ENCODE data around the gene SLC35E1.
A peak's percentile ranks its signal among the peaks of the same experiment; 100 is the strongest.

Gene SLC35E1

GRCh38 chr19:16613841-16614240 lies 41.6 kb upstream of the SLC35E1 start:
- no peaks in the 10 kb centered on the region for H3K36me3 ChIP-seq (ENCODE audit: insufficient read depth, low read length)
- no peaks in the 10 kb centered on the region for H3K9me3 ChIP-seq (ENCODE audit: insufficient read depth, low read length, severe bottlenecking)
- peaks cover 86% of the 10 kb centered on the region for H4K20me1 ChIP-seq (ENCODE audit: insufficient read depth, low read length)
- no peak overlapping the region for H2AFZ ChIP-seq (ENCODE audit: low read depth, low read length)
- no peak overlapping the region for H3K4me3 ChIP-seq (ENCODE audit: low read depth in 1 of 2, low read length in 2 of 2)
- no peak for TF ChIP-seq EZH2 (IDR thresholded peaks at IDR 0.05; ENCODE audit: borderline replicate concordance, low read depth, low read length, severe bottlenecking)
- TF ChIP-seq CTCF (IDR thresholded peaks at IDR 0.05; ENCODE audit: borderline replicate concordance, extremely low read depth, low read length, poor library complexity, severe bottlenecking): no peak
- no peak overlapping the region for H3K4me2 ChIP-seq (ENCODE audit: insufficient read depth, low read length)
- H3K27ac ChIP-seq (ENCODE audit: low read length): no peak overlapping the region
- H3K79me2 ChIP-seq (ENCODE audit: insufficient read depth, low read length): peaks cover 100% of the 10 kb centered on the region
- DNase-seq (no peak), ATAC-seq (ENCODE audit: insufficient read depth, low read depth) (no peak)
- no peak overlapping the region for H3K9ac ChIP-seq (ENCODE audit: low read depth, low read length)
- H3K27me3 ChIP-seq (ENCODE audit: insufficient read depth, low read length, poor library complexity): no peaks in the 10 kb centered on the region
- H3K4me1 ChIP-seq (ENCODE audit: insufficient read depth, low read length): no peaks in the 10 kb centered on the region

GRCh38 chr19:16612636-16613035 lies 40.4 kb upstream of the SLC35E1 start:
- Histone ChIP-seq H3K27me3 (ENCODE audit: insufficient read depth, low read length, poor library complexity) (no peaks in the 10 kb centered on the region), H3K9me3 (ENCODE audit: insufficient read depth, low read length, severe bottlenecking) (no peaks in the 10 kb centered on the region), H3K4me2 (ENCODE audit: insufficient read depth, low read length) (no peak overlapping the region), H4K20me1 (ENCODE audit: insufficient read depth, low read length) (peaks cover 86% of the 10 kb centered on the region), H3K4me1 (ENCODE audit: insufficient read depth, low read length) (no peaks in the 10 kb centered on the region), H2AFZ (ENCODE audit: low read depth, low read length) (no peak overlapping the region), H3K36me3 (ENCODE audit: insufficient read depth, low read length) (no peaks in the 10 kb centered on the region), H3K79me2 (ENCODE audit: insufficient read depth, low read length) (peaks cover 100% of the 10 kb centered on the region), H3K9ac (ENCODE audit: low read depth, low read length) (no peak overlapping the region), H3K4me3 (ENCODE audit: low read depth in 1 of 2, low read length in 2 of 2) (no peak overlapping the region), H3K27ac (ENCODE audit: low read length) (peak overlapping the region; percentile 2; the same call in 1 of the 2 replicates)
- DNase-seq (no peak), ATAC-seq (ENCODE audit: insufficient read depth, low read depth) (no peak)
- TF ChIP-seq EZH2 (IDR thresholded peaks at IDR 0.05; ENCODE audit: borderline replicate concordance, low read depth, low read length, severe bottlenecking) (no peak), CTCF (IDR thresholded peaks at IDR 0.05; ENCODE audit: borderline replicate concordance, extremely low read depth, low read length, poor library complexity, severe bottlenecking) (no peak)

- H3K4me2 ChIP-seq (ENCODE audit: insufficient read depth, low read length): no peak overlapping the region
- no peaks in the 10 kb centered on the region for H3K4me1 ChIP-seq (ENCODE audit: insufficient read depth, low read length)
- H3K79me2 ChIP-seq (ENCODE audit: insufficient read depth, low read length): peaks cover 99% of the 10 kb centered on the region
Observed at GRCh38 chr19:16611121-16611520, 38.9 kb upstream of the SLC35E1 start.

More at GRCh38 chr19:16611121-16611520, 38.9 kb upstream of the SLC35E1 start:
- no peaks in the 10 kb centered on the region; the same call in 1 of the 2 replicates for H3K36me3 ChIP-seq (ENCODE audit: insufficient read depth, low read length)
- H3K4me3 ChIP-seq (ENCODE audit: low read depth in 1 of 2, low read length in 2 of 2): no peak overlapping the region
- H3K27me3 ChIP-seq (ENCODE audit: insufficient read depth, low read length, poor library complexity): no peaks in the 10 kb centered on the region
- H4K20me1 ChIP-seq (ENCODE audit: insufficient read depth, low read length): peaks cover 82% of the 10 kb centered on the region
- H3K9me3 ChIP-seq (ENCODE audit: insufficient read depth, low read length, severe bottlenecking): no peaks in the 10 kb centered on the region
- no peak for DNase-seq
- no peak overlapping the region for H2AFZ ChIP-seq (ENCODE audit: low read depth, low read length)
- no peak for ATAC-seq (ENCODE audit: insufficient read depth, low read depth)
- TF ChIP-seq CTCF (IDR thresholded peaks at IDR 0.05; ENCODE audit: borderline replicate concordance, extremely low read depth, low read length, poor library complexity, severe bottlenecking): no peak
- no peak for TF ChIP-seq EZH2 (IDR thresholded peaks at IDR 0.05; ENCODE audit: borderline replicate concordance, low read depth, low read length, severe bottlenecking)
- H3K9ac ChIP-seq (ENCODE audit: low read depth, low read length): no peak overlapping the region
- H3K27ac ChIP-seq (ENCODE audit: low read length): no peak overlapping the region

Measured in DND-41 (cell line).